HUES6 (cell line): Measurements from ENCODE around the gene ADARB2.
A peak's percentile ranks its signal among the peaks of the same experiment; 100 is the strongest.
"Not testable (repeated sequence)": the region's sequence is repeated elsewhere in the genome, so short reads cannot be mapped to it uniquely, and the experiment has no call there.

Source experiments
- H3K27ac ChIP-seq: 2 replicates; pipeline ENCODE4 v1.7.0; 2013; ENCODE audit warnings: low read depth, mild to moderate bottlenecking, low read length, inconsistent platforms
- H3K27me3 ChIP-seq: 2 replicates; pipeline ENCODE4 v1.6.1; 2013; ENCODE audit warnings: low read length; ENCODE audit not compliant: control insufficient read depth, insufficient read depth
- H3K36me3 ChIP-seq: 2 replicates; pipeline ENCODE4 v1.6.1; 2013; ENCODE audit warnings: low read length; ENCODE audit not compliant: control insufficient read depth, insufficient read depth
- H3K4me1 ChIP-seq: 2 replicates; pipeline ENCODE4 v1.6.1; 2013; ENCODE audit warnings: low read length; ENCODE audit not compliant: control insufficient read depth, insufficient read depth
- H3K4me3 ChIP-seq: 2 replicates; pipeline ENCODE4 v1.5.1; 2013; ENCODE audit warnings: low read depth, low read length
- H3K9ac ChIP-seq: one replicate; pipeline ENCODE4 v1.6.1; 2013; ENCODE audit warnings: mild to moderate bottlenecking, low read length
- H3K9me3 ChIP-seq: 2 replicates; pipeline ENCODE4 v1.6.1; 2013; ENCODE audit warnings: low read depth, low read length; ENCODE audit not compliant: control insufficient read depth, insufficient read depth

ADARB2 gene

GRCh38 chr10:1627945-1628344 lies 109.4 kb downstream of the ADARB2 start:
- no peak overlapping the region for H3K9ac ChIP-seq
- no peaks in the 10 kb centered on the region for H3K27me3 ChIP-seq
- H3K9me3 ChIP-seq: no peaks in the 10 kb centered on the region
- H3K27ac ChIP-seq: no peak overlapping the region
- H3K36me3 ChIP-seq: no peaks in the 10 kb centered on the region
- H3K4me3 ChIP-seq: no peak overlapping the region
- H3K4me1 ChIP-seq: 0 out of 2 replicates have a peak, but pooled peaks cover 6% of the 10 kb centered on the region

GRCh38 chr10:1626835-1627234 lies 110.5 kb downstream of the ADARB2 start:
- Histone ChIP-seq H3K36me3 (no peaks in the 10 kb centered on the region), H3K9ac (no peak overlapping the region), H3K4me3 (no peak overlapping the region), H3K27ac (no peak overlapping the region), H3K27me3 (no peaks in the 10 kb centered on the region), H3K9me3 (no peaks in the 10 kb centered on the region), H3K4me1 (0 out of 2 replicates have a peak, but pooled peaks cover 6% of the 10 kb centered on the region)

GRCh38 chr10:1626410-1626809 lies 110.9 kb downstream of the ADARB2 start:
- H3K9ac ChIP-seq: no peak overlapping the region
- H3K27ac ChIP-seq: no peak overlapping the region
- H3K27me3 ChIP-seq: no peaks in the 10 kb centered on the region
- 0 out of 2 replicates have a peak, but pooled peaks cover 6% of the 10 kb centered on the region for H3K4me1 ChIP-seq
- H3K4me3 ChIP-seq: no peak overlapping the region
- H3K9me3 ChIP-seq: no peaks in the 10 kb centered on the region
- H3K36me3 ChIP-seq: no peaks in the 10 kb centered on the region

GRCh38 chr10:1625731-1626130 lies 111.6 kb downstream of the ADARB2 start:
- Histone ChIP-seq H3K4me3 (no peak overlapping the region), H3K27ac (no peak overlapping the region), H3K4me1 (0 out of 2 replicates have a peak, but pooled peaks cover 6% of the 10 kb centered on the region), H3K9ac (no peak overlapping the region), H3K36me3 (no peaks in the 10 kb centered on the region), H3K27me3 (no peaks in the 10 kb centered on the region), H3K9me3 (no peaks in the 10 kb centered on the region)

- Histone ChIP-seq H3K9ac (no peak overlapping the region), H3K9me3 (no peaks in the 10 kb centered on the region), H3K27me3 (no peaks in the 10 kb centered on the region), H3K4me3 (no peak overlapping the region), H3K4me1 (0 out of 2 replicates have a peak, but pooled peaks cover 3% of the 10 kb centered on the region), H3K36me3 (no peaks in the 10 kb centered on the region), H3K27ac (no peak overlapping the region)
Measured at GRCh38 chr10:1625079-1625478, 112.2 kb downstream of the ADARB2 start.

GRCh38 chr10:1624240-1624639 lies 113.1 kb downstream of the ADARB2 start:
- H3K4me3 ChIP-seq: no peak overlapping the region
- no peaks in the 10 kb centered on the region for H3K9me3 ChIP-seq
- H3K9ac ChIP-seq: no peak overlapping the region
- no peaks in the 10 kb centered on the region for H3K27me3 ChIP-seq
- H3K36me3 ChIP-seq: no peaks in the 10 kb centered on the region
- H3K27ac ChIP-seq: no peak overlapping the region
- no peaks in the 10 kb centered on the region for H3K4me1 ChIP-seq

- Histone ChIP-seq H3K4me3 (no peak overlapping the region), H3K27me3 (no peaks in the 10 kb centered on the region), H3K9ac (no peak overlapping the region), H3K36me3 (no peaks in the 10 kb centered on the region), H3K9me3 (peaks cover 5% of the 10 kb centered on the region), H3K4me1 (peaks cover 7% of the 10 kb centered on the region), H3K27ac (no peak overlapping the region)
Measured at GRCh38 chr10:1620803-1621202, 116.5 kb downstream of the ADARB2 start.

GRCh38 chr10:1617376-1618317 lies 119.7 kb downstream of the ADARB2 start:
- H3K9me3 ChIP-seq, H3K4me3 ChIP-seq, H3K27ac ChIP-seq, H3K27me3 ChIP-seq, H3K4me1 ChIP-seq, H3K36me3 ChIP-seq: not testable (repeated sequence)
- H3K9ac ChIP-seq: peak overlapping the region; percentile 37

GRCh38 chr10:1616701-1617100 lies 120.6 kb downstream of the ADARB2 start:
- not testable (repeated sequence) for H3K36me3 ChIP-seq, H3K9me3 ChIP-seq, H3K4me3 ChIP-seq, H3K27me3 ChIP-seq, H3K27ac ChIP-seq, H3K9ac ChIP-seq
- H3K4me1 ChIP-seq: peaks cover 12% of the 10 kb centered on the region

- Histone ChIP-seq H3K9ac (no peak overlapping the region), H3K4me3 (no peak overlapping the region), H3K27me3 (peaks cover 7% of the 10 kb centered on the region; the same call in 1 of the 2 replicates), H3K27ac (no peak overlapping the region), H3K9me3 (peaks cover 5% of the 10 kb centered on the region), H3K36me3 (no peaks in the 10 kb centered on the region), H3K4me1 (peaks cover 12% of the 10 kb centered on the region)
Measured at GRCh38 chr10:1615186-1615954, 122.0 kb downstream of the ADARB2 start.

- peaks cover 19% of the 10 kb centered on the region for H3K4me1 ChIP-seq
- no peaks in the 10 kb centered on the region for H3K9me3 ChIP-seq
- H3K4me3 ChIP-seq: no peak overlapping the region
- H3K9ac ChIP-seq: no peak overlapping the region
- H3K27ac ChIP-seq: no peak overlapping the region
- H3K36me3 ChIP-seq: no peaks in the 10 kb centered on the region
- H3K27me3 ChIP-seq: peaks cover 17% of the 10 kb centered on the region; the same call in 1 of the 2 replicates
Measured at GRCh38 chr10:1613511-1613910, 123.8 kb downstream of the ADARB2 start.
